Chondrocyte (in vitro differentiated cells): Measurements from ENCODE around the gene NAALADL2. TPM values are rescaled to one million over a fixed set of nuclear protein-coding genes. Genes with fewer than 3 reads are reported as not detected.

Experiments
- DNase-seq: peaks from one replicate; pipeline ENCODE4 v3.0.0; 2021; ENCODE audit warnings: mixed read lengths, low spot score
- H3K27ac Mint-ChIP-seq: one replicate; pipeline ENCODE4 v1.8.0; 2021; ENCODE audit warnings: mild to moderate bottlenecking, moderate library complexity, mixed read lengths; ENCODE audit not compliant: unreplicated experiment
- H3K27me3 Mint-ChIP-seq: 2 replicates; pipeline ENCODE4 v1.8.0; 2021; ENCODE audit warnings: low read depth, mixed read lengths
- H3K36me3 Mint-ChIP-seq: 2 replicates; pipeline ENCODE4 v1.8.0; 2021; ENCODE audit warnings: low read depth, mixed read lengths
- H3K4me1 Mint-ChIP-seq: 2 replicates; pipeline ENCODE4 v1.8.0; 2021; ENCODE audit warnings: low read depth, mild to moderate bottlenecking, mixed read lengths
- H3K4me3 Mint-ChIP-seq: one replicate; pipeline ENCODE4 v1.8.0; 2021; ENCODE audit warnings: mild to moderate bottlenecking, moderate library complexity, mixed read lengths; ENCODE audit not compliant: unreplicated experiment
- H3K9me3 Mint-ChIP-seq: 2 replicates; pipeline ENCODE4 v1.8.0; 2021; ENCODE audit warnings: low read depth, mixed read lengths
- total RNA-seq: library from RNA; stranded (reverse); gene quantifications from 3 replicates; pipeline ENCODE4 v1.2.1, GENCODE V29; 2021
- TF ChIP-seq, protein P1 (sequence below): fragments of 200-600 bp; sonication (generic); IDR thresholded peaks from 2 replicates; pipeline ENCODE4 v1.5.0; 2021; ENCODE audit warnings: antibody characterized with exemption, mild to moderate bottlenecking, moderate library complexity

Gene NAALADL2
- total RNA-seq, 1 donor from 2014 or later = 8.0 TPM

DNA sequence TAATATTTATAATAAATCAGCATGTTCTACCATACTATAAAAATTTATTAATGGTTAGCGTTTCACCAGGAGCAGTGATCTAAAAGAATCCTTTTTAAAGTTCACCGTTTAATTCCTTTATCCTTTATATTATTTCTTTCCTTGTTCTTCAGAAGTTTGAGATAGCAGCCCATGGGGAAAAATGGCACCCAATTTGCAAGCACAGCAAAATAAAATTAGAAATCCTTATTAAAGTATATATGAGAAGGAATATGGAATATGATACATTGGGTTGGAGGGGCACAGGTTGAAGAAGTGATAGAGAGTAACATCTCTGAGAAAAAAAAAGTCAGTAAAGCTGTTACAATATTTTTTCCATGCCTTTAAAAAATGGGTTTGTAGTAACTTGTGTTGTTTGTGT, 892.0 kb downstream of the NAALADL2 start:
- Mint-ChIP-seq H3K36me3 (no peaks in the 10 kb centered on the region), H3K9me3 (no peaks in the 10 kb centered on the region), H3K27me3 (no peaks in the 10 kb centered on the region), H3K27ac (no peak overlapping the region), H3K4me1 (no peaks in the 10 kb centered on the region), H3K4me3 (no peak overlapping the region)
- DNase-seq = no peak
- TF ChIP-seq, protein P1, sequence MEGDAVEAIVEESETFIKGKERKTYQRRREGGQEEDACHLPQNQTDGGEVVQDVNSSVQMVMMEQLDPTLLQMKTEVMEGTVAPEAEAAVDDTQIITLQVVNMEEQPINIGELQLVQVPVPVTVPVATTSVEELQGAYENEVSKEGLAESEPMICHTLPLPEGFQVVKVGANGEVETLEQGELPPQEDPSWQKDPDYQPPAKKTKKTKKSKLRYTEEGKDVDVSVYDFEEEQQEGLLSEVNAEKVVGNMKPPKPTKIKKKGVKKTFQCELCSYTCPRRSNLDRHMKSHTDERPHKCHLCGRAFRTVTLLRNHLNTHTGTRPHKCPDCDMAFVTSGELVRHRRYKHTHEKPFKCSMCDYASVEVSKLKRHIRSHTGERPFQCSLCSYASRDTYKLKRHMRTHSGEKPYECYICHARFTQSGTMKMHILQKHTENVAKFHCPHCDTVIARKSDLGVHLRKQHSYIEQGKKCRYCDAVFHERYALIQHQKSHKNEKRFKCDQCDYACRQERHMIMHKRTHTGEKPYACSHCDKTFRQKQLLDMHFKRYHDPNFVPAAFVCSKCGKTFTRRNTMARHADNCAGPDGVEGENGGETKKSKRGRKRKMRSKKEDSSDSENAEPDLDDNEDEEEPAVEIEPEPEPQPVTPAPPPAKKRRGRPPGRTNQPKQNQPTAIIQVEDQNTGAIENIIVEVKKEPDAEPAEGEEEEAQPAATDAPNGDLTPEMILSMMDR = no peak

DNA sequence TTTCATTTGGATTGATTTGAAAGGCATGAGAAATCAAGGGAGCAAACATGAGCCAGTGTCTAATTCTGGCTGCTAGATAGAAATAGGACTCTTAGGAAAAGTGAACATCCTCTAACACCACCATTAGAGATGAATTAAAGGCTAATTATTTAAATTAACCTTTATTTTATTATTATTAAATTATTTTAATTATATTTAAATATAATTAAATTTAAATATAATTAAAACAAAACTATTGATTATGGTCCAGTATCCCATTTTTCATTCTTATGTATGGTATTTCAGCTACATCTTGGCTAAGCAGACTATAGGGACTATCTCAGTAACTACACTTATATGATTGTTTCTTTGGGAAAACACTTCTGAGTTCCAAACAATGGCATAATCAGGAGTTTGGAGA, 904.8 kb downstream of the NAALADL2 start:
- DNase-seq = no peak
- Mint-ChIP-seq H3K27ac (no peak overlapping the region), H3K4me3 (no peak overlapping the region), H3K4me1 (no peaks in the 10 kb centered on the region), H3K9me3 (no peaks in the 10 kb centered on the region), H3K36me3 (no peaks in the 10 kb centered on the region), H3K27me3 (no peaks in the 10 kb centered on the region)
- TF ChIP-seq, protein P1 = no peak

DNA sequence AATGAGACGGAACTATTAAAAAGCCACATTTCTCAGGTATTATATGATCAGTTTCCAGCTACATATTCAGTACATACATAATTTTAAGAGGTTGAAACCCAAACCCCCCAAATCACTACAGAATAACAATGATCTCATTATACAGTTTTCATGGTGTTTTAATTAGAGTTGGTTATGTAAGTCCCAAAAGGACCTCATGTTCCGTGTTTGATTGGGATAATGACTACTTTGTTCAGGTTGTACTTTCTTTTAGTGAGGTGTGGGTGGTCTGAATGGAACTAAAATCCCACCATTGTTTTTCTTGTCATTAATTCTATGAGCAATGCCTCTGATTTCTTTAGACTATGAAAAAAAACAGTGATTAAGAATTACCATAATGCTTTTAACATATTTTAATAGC, 905.6 kb downstream of the NAALADL2 start:
- DNase-seq = no peak
- no peak overlapping the region for H3K27ac Mint-ChIP-seq
- no peak overlapping the region for H3K4me3 Mint-ChIP-seq
- TF ChIP-seq, protein P1 = no peak
- no peaks in the 10 kb centered on the region for H3K36me3 Mint-ChIP-seq
- H3K9me3 Mint-ChIP-seq = no peaks in the 10 kb centered on the region
- H3K27me3 Mint-ChIP-seq = no peaks in the 10 kb centered on the region
- H3K4me1 Mint-ChIP-seq = no peaks in the 10 kb centered on the region

DNA sequence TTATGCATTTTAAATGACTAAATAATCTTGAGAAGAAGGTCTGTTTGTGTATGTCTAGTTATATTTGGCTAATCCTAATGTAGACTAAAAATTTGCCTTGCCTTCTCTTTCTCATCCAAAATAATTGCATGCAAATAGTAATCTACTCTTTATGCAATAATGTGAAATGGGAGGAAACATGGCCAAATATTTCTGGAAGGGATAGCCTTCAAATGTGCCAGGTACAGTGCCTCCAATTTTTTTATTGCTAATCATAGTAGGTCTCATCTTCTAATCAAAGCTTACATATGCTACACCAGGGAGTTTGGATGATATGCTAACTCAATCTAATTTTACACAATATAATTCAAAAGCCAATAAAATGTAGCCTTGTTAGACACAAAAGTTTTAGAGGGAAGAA, 911.3 kb downstream of the NAALADL2 start:
- Mint-ChIP-seq H3K27ac (no peak overlapping the region), H3K4me3 (no peak overlapping the region), H3K9me3 (no peaks in the 10 kb centered on the region), H3K27me3 (no peaks in the 10 kb centered on the region), H3K36me3 (no peaks in the 10 kb centered on the region), H3K4me1 (no peaks in the 10 kb centered on the region)
- TF ChIP-seq, protein P1 = no peak
- no peak for DNase-seq

DNA sequence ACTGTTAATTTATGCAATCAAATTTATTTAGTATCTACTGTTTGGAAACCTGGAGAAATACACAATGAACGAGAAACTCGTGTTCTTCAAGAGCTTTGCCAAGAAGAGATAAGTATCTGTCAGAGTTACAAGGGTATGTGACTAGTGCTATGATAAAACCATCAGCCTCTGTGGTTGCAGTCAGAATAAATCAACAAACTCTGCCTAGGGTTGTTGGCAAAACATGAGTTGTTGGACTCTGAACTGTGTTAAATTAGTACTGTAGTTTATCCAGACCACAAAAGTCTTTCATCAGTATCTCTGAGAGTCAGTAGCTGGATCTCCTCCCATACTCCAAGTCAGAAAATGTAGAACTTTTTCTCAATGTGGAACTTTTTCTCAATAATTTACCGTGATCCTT, 918.4 kb downstream of the NAALADL2 start:
- H3K27me3 Mint-ChIP-seq = no peaks in the 10 kb centered on the region
- TF ChIP-seq, protein P1 = no peak
- DNase-seq = no peak
- H3K36me3 Mint-ChIP-seq = no peaks in the 10 kb centered on the region
- H3K9me3 Mint-ChIP-seq = no peaks in the 10 kb centered on the region
- H3K27ac Mint-ChIP-seq = no peak overlapping the region
- no peaks in the 10 kb centered on the region for H3K4me1 Mint-ChIP-seq
- no peak overlapping the region for H3K4me3 Mint-ChIP-seq
